Activated CD4-positive, alpha-beta memory T cell treated with anti-CD3 and anti-CD28 coated beads for 36 hours (primary cell): ENCODE results near the gene PAX1. TPM values are rescaled to one million over a fixed set of nuclear protein-coding genes. Genes with fewer than 3 reads are reported as not detected.

Source experiments
- CTCF ChIA-PET: fragments of 350-600 bp; sonication (Branson Sonifier 250); formaldehyde crosslinking; loops from one replicate; lab custom pipeline; 2021; ENCODE audit warnings: antibody characterized with exemption, inconsistent platforms; lab: Charles Lee
- POLR2A ChIA-PET: fragments of 350-600 bp; sonication (Branson Sonifier 250); formaldehyde crosslinking; loops from one replicate; lab custom pipeline; 2021; ENCODE audit warnings: antibody characterized with exemption; lab: Charles Lee
- DNase-seq: peaks from one replicate; pipeline ENCODE4 v3.0.0-alpha.2; 2020
- H3K27ac Mint-ChIP-seq: one replicate; pipeline ENCODE4 v1.8.0; 2021; ENCODE audit warnings: mixed read lengths
- H3K27me3 Mint-ChIP-seq: one replicate; pipeline ENCODE4 v1.8.0; 2021; ENCODE audit warnings: mixed read lengths
- H3K36me3 Mint-ChIP-seq: one replicate; pipeline ENCODE4 v1.8.0; 2021; ENCODE audit warnings: mixed read lengths
- H3K4me1 Mint-ChIP-seq: one replicate; pipeline ENCODE4 v1.8.0; 2021; ENCODE audit warnings: low read depth, mixed read lengths
- H3K4me3 Mint-ChIP-seq: one replicate; pipeline ENCODE4 v1.8.0; 2021; ENCODE audit warnings: mild to moderate bottlenecking, mixed read lengths
- H3K9me3 Mint-ChIP-seq: one replicate; pipeline ENCODE4 v1.8.0; 2021; ENCODE audit warnings: mixed read lengths
- intact Hi-C: fragments of 100-400 bp; cut with micrococcal nuclease; formaldehyde crosslinking; loops from one replicate; pipeline ENCODE4 v1.15.1; 2023
- total RNA-seq, 2 experiments: library from RNA; stranded (reverse); gene quantifications; one replicate each; pipeline ENCODE4 v1.2.3, GENCODE V29; 2021

PAX1 gene
- total RNA-seq, 2 experiments from 2014 or later = not detected

DNA sequence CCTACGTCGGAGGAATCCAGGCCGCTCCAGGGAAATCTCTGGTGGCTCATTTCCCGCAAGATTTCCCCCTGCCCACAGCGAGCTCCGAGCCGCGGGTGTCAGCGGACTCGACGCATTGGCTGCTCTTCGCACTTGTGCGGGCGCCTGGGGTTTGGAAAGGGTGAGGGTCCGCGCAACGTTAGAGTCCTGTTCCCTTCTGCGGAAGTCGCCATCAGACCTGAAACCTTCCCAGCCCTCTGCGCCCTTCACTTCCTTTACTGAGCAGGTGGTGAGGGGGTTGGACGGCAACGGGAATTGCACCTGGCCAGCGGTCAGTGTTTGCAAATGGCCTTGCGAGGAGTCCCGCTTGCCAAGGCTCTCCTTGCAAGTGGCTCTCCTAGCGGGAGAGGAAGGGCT, 8.4 kb downstream of the PAX1 start:
- Mint-ChIP-seq H3K36me3 (no peaks in the 10 kb centered on the region), H3K9me3 (no peaks in the 10 kb centered on the region), H3K4me1 (no peaks in the 10 kb centered on the region), H3K4me3 (no peak overlapping the region), H3K27ac (no peak overlapping the region), H3K27me3 (peaks cover 63% of the 10 kb centered on the region)
- CTCF ChIA-PET = no interaction called here
- DNase-seq = no peak
- POLR2A ChIA-PET = no interaction called here
- intact Hi-C loops = no loop called here

DNA sequence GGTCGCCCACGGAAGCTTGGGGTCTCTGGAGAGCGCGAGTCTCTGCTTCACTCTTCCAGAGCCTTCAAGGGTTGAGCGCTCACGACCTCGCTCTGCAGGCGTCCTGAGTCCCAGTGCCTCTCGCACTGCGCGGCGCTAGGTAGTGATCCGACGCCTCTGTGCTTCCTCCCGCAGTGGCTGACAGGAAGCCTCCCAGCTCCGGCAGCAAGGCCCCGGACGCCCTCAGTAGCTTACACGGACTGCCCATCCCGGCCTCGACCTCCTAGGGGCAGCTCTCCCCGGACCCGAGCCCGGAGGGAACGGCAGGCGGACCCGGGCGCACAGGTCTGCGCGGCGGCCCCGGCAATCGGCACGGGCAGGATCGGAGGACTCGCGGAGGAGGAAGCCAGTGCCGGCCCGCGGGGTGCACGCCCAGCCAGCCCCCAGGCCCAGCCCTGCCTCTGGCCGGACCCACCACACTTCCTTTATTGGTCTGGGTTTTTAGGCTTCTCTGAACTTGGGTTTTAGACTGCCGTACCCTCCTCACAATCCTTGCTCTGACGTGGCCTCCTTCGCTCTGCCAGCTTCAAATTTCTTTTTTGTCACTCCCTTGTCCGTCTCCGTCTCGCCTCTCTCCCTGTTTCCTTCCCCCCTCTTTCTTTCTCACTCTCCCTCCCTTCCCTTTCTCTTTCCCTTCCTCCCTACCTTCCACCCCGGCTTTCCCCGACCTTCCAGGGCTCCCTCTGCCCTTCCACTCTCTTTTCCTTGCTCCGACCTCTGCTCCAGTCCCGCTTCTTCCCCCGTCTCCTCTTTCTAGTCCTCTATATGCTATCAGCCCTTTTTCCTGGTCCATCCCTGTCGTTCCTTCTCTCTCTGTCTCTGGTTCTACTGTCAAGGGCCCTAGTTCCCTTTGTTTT, 9.1 kb downstream of the PAX1 start:
- CTCF ChIA-PET = no interaction called here
- H3K36me3 Mint-ChIP-seq = no peaks in the 10 kb centered on the region

DNA sequence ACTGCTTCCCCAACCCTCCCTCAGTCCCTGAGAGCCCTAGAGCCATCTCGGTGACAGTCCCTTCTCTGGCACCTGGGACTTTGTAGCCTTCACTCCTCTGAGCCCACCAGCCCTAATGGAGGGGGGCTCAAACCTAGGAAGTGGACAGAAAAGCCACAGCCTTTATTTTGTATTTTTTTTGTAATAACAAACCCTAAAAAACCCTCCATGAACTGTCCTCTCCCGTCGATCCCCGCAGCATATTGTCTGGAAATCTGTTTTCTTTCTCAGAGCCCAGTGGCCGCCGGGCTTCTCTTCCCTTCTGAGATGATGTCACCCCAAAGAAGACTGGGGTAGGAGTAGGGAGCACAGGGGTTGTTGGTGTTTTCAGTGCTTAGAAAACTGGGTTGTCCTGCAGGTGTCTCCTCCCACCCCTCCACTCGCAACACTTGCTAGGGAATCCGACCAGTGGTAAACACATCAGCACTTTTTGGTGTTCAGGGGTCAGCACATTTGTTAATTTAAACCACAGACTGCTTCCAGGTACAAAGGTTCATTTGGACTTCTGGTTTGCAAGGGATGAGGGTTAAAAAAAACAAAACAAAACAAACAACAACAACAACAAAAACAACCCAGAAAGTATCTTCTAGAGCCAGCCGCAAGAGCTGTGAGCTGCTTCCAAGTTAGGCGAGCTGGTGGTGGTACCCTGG, 9.9 kb downstream of the PAX1 start:
- POLR2A ChIA-PET = no interaction called here
- Mint-ChIP-seq H3K27me3 (peaks cover 52% of the 10 kb centered on the region), H3K4me3 (no peak overlapping the region), H3K4me1 (no peaks in the 10 kb centered on the region), H3K27ac (no peak overlapping the region), H3K36me3 (no peaks in the 10 kb centered on the region), H3K9me3 (no peaks in the 10 kb centered on the region)
- intact Hi-C loops = no loop called here
- CTCF ChIA-PET = interaction anchor here (1.0 kb wide), 1 partner anchor 11 kb away, joined by 4 read pairs; no protein-coding TSS in a partner anchor
- no peak for DNase-seq

More for the DNA sequence above, 9.1 kb downstream of the PAX1 start:
- Mint-ChIP-seq H3K27me3 (peaks cover 58% of the 10 kb centered on the region), H3K4me1 (no peaks in the 10 kb centered on the region), H3K27ac (no peak overlapping the region), H3K4me3 (no peak overlapping the region), H3K9me3 (no peaks in the 10 kb centered on the region)
- intact Hi-C loops = no loop called here
- POLR2A ChIA-PET = no interaction called here
- DNase-seq = no peak

DNA sequence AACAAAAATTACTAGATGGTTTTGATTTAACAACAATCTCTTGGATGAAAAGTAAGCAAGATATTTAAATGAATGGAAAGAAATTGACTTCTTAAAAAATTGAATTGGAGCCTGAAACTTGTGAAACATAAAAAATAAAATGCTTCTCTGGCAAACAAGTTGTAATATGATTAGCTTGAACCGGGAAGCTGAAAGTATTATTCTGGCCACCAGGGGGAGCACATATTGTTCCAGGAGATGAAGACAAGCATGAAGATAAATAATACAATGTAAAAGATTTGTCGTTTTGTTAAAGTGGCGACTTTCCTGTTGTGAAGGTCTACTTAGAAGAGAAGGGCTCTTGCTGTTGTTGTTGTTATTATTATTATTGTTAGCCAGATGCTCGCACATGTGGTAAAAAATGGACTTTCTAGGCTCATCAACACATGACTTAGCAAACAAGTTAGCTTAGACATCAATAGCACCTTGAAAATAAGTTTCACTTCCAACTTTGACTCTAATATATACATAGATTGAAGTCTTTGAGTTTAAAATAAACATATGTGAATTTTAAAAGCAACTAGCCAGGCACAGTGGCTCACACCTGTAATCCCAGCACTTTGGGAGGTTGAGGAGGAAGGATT, 14.2 kb downstream of the PAX1 start:
- intact Hi-C loops = no loop called here
- POLR2A ChIA-PET = no interaction called here
- no peak overlapping the region for H3K27ac Mint-ChIP-seq

DNA sequence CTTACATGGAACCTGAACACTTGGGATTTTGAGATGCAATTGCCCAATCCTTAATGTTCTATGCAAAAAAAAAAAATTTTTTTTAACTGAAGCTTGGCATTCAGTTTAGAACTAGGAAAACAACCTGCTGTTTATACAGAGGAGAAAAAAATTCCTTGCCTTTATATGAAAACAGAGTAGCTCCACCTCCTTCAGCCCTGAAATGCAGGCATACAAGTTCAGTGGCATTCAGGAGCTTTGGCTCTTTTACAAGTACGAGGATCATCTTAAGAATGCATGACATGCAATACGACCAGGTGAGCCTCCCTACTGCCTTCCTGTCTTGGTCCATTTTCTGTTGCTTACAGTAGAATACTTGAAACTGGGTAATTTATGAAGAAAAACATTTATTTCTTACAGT, 20.4 kb downstream of the PAX1 start:
- no peak overlapping the region for H3K4me3 Mint-ChIP-seq
- DNase-seq = no peak
- H3K4me1 Mint-ChIP-seq = no peaks in the 10 kb centered on the region
- ChIA-PET POLR2A (no interaction called here), CTCF (interaction anchor here (0.9 kb wide), 1 partner anchor 10 kb away, joined by 4 read pairs; no protein-coding TSS in a partner anchor)
- H3K36me3 Mint-ChIP-seq = no peaks in the 10 kb centered on the region
- no peak overlapping the region for H3K27ac Mint-ChIP-seq
- no peaks in the 10 kb centered on the region for H3K27me3 Mint-ChIP-seq
- no peaks in the 10 kb centered on the region for H3K9me3 Mint-ChIP-seq
- intact Hi-C loops = no loop called here

More for the DNA sequence above, 14.2 kb downstream of the PAX1 start:
- H3K27me3 Mint-ChIP-seq = peaks cover 31% of the 10 kb centered on the region
- no peaks in the 10 kb centered on the region for H3K36me3 Mint-ChIP-seq
- CTCF ChIA-PET = interaction anchor here (0.6 to 2.3 kb wide), 20 partner anchors 9 to 868 kb away, joined by 3 to 18 read pairs (median 4); no protein-coding TSS in a partner anchor
- H3K4me3 Mint-ChIP-seq = no peak overlapping the region
- H3K4me1 Mint-ChIP-seq = no peaks in the 10 kb centered on the region
- peak; percentile 43 for DNase-seq
- H3K9me3 Mint-ChIP-seq = no peaks in the 10 kb centered on the region

DNA sequence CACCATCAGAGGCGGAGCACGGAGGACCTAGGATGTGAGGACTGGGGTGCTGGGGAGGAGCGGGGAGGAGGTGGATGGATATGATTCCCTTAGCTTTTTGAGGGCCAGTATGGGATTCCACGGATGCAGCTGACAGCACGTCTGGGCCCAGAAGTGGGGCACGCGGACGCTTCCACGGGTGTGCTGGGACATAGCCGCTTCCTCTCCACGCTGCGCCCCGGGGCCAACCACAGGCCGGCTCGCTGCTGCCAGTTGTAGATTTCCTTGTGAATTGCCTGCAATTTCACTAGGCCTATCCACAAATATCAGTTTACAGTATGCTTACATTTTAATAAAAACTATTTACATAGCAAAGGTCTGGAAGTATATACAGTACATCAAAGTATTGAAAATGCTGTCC, 23.9 kb downstream of the PAX1 start:
- no peaks in the 10 kb centered on the region for H3K4me1 Mint-ChIP-seq
- CTCF ChIA-PET = no interaction called here
- POLR2A ChIA-PET = no interaction called here
- intact Hi-C loops = no loop called here
- no peak overlapping the region for H3K4me3 Mint-ChIP-seq
- no peaks in the 10 kb centered on the region for H3K9me3 Mint-ChIP-seq
- no peak overlapping the region for H3K27ac Mint-ChIP-seq
- no peak for DNase-seq
- H3K36me3 Mint-ChIP-seq = no peaks in the 10 kb centered on the region
- H3K27me3 Mint-ChIP-seq = no peaks in the 10 kb centered on the region

DNA sequence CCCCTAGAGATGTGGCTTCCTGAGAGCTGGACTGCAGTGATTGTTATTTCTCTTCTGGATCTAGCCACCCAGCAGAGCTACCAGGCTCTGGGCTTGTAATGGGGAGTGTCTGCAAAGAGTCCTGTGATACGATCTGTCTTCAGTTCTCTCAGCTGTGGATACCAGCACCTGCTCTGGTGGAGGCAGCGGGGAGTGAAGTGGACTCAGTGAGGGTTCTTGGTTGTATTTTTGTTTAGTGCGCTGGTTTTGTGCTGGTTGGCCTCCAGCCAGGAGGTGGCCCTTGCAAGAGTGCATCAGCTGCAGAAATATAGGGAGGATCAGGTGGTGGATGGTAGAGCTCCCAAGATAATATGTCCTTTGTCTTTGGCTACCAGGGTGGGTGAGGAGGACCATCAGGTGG, 33.7 kb downstream of the PAX1 start:
- CTCF ChIA-PET = no interaction called here
- H3K9me3 Mint-ChIP-seq = peaks cover 2% of the 10 kb centered on the region
- intact Hi-C loops = no loop called here
- no peak for DNase-seq
- no peaks in the 10 kb centered on the region for H3K27me3 Mint-ChIP-seq
- no peak overlapping the region for H3K27ac Mint-ChIP-seq
- POLR2A ChIA-PET = no interaction called here
- H3K4me1 Mint-ChIP-seq = no peaks in the 10 kb centered on the region
- no peak overlapping the region for H3K4me3 Mint-ChIP-seq
- H3K36me3 Mint-ChIP-seq = no peaks in the 10 kb centered on the region

DNA sequence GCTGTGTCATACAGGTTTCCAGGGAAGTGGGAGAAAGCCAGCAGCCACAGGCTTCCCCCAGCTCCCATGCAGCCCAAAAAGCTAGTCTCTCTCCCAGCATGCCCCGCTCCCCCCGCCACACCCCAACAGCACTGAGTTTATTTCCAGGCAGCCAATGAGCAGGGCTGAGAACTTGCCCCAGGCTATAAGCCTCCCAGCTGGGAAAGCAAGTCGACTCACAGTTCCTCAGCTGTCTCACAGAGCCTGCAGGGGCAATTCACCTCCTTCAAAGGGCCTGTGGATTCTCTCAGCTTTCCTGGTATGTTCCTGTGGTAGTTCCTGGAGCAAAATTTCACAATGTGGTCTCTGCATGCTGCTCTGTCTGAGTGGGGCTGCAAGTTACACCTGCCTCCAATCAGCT, 34.2 kb downstream of the PAX1 start:
- intact Hi-C loops = no loop called here
- H3K36me3 Mint-ChIP-seq = no peaks in the 10 kb centered on the region

DNA sequence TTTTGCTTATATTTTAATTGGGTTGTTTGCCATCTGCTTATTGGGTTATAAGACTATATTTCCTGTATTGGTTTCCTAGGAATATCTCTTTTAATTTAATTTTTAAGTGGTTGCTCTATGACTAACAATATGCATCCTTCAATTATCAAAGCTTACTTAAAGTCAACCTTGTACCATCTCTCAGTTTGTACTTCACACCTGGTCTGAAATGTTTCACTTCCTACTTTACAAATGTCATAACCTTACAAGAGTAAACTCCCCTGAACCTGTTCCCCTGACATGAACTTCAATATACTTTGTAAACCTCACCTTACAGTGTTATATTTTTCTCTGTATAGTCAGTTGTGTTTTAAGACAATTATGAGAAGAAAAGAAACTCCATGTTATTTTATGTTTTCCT, 35.8 kb downstream of the PAX1 start:
- CTCF ChIA-PET = no interaction called here
- Mint-ChIP-seq H3K9me3 (peaks cover 3% of the 10 kb centered on the region), H3K36me3 (no peaks in the 10 kb centered on the region), H3K27ac (no peak overlapping the region), H3K4me1 (no peaks in the 10 kb centered on the region), H3K4me3 (no peak overlapping the region), H3K27me3 (no peaks in the 10 kb centered on the region)
- intact Hi-C loops = no loop called here
- DNase-seq = no peak
- POLR2A ChIA-PET = no interaction called here

More for the DNA sequence above, 34.2 kb downstream of the PAX1 start:
- CTCF ChIA-PET = no interaction called here
- POLR2A ChIA-PET = no interaction called here
- peaks cover 2% of the 10 kb centered on the region for H3K9me3 Mint-ChIP-seq
- H3K4me3 Mint-ChIP-seq = no peak overlapping the region
- H3K27me3 Mint-ChIP-seq = no peaks in the 10 kb centered on the region
- no peak for DNase-seq
- H3K4me1 Mint-ChIP-seq = no peaks in the 10 kb centered on the region
- H3K27ac Mint-ChIP-seq = no peak overlapping the region

DNA sequence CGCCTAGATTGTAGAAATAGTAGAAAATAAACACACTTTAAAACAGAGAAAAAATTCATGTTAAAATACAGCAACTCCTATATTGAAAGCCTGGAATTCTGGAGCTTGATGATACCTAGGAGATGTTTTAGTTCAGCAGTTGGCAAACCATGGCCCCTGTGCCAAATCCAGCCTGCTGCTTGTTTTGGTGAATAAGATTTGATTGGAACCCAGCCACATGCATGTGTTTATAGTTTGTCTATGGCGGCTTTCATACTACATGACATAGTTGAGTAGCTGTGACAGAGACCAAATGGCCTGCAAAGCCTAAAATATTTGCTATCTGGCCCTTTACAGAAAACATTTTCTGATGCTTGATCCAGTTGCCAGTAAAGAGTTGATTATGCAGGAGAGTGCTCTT, 57.2 kb downstream of the PAX1 start:
- intact Hi-C loops = no loop called here
- POLR2A ChIA-PET = no interaction called here
- Mint-ChIP-seq H3K27me3 (no peaks in the 10 kb centered on the region), H3K36me3 (no peaks in the 10 kb centered on the region), H3K9me3 (peaks cover 4% of the 10 kb centered on the region), H3K4me3 (no peak overlapping the region), H3K27ac (no peak overlapping the region), H3K4me1 (no peaks in the 10 kb centered on the region)
- DNase-seq = no peak
- CTCF ChIA-PET = interaction anchor here (1.6 kb wide), 1 partner anchor 43 kb away, joined by 7 read pairs; no protein-coding TSS in a partner anchor

DNA sequence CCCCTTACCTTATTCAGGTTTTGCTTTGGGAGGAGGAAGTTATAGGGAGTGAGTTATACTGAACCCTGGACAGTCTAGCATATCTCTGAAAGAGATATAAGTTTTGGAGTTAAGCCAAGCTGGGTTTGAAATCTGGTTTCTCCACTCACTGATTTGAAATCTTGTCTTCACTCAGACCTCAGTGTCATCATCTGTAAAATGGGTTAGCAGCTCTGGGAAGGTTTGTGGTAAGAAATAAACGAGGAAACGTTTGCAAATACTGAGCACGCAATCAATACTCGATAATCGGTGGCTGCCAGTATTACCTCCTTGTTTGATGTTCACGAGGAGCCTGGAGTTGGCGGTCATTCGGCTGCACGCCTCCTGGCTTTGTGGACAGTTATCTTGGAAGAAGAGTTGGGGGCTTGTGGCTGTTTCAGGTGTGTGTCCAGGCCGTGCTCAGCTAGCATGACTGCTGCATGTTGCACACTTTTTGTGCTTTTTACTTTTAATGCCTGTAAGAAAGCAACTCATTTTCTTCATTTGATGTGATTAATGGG, 61.8 kb downstream of the PAX1 start:
- H3K36me3 Mint-ChIP-seq = no peaks in the 10 kb centered on the region
- ChIA-PET CTCF (interaction anchor here (0.7 kb wide), 1 partner anchor 13 kb away, joined by 3 read pairs; no protein-coding TSS in a partner anchor), POLR2A (no interaction called here)
- H3K27me3 Mint-ChIP-seq = peaks cover 3% of the 10 kb centered on the region
- no peaks in the 10 kb centered on the region for H3K9me3 Mint-ChIP-seq
- H3K27ac Mint-ChIP-seq = no peak overlapping the region
- no peaks in the 10 kb centered on the region for H3K4me1 Mint-ChIP-seq
- no peak overlapping the region for H3K4me3 Mint-ChIP-seq
- intact Hi-C loops = no loop called here
- DNase-seq = no peak

DNA sequence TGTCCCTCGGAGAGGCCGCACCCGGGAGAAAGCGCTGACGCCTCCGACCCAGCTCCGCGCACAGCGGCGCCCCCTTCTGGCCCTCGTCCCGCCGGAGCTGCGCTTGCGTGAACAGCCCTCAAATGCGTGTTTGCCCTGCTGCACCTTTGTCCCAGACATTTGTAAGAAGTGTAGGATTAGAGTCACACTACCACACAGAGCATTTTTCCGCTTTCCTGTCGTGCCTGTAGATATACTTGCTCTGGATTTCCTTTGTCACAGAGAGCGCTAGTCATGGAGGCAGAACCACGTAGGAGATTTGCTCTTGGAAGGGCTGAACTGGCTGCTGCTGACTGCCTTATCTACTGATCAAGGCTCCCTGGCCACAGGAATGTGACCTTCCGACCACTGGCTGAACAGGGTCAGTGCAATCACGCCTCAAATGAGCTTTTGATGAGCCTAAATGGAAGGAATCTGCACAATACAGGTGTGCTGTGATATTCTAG, 62.3 kb downstream of the PAX1 start:
- Mint-ChIP-seq H3K27ac (no peak overlapping the region), H3K4me1 (no peaks in the 10 kb centered on the region), H3K4me3 (no peak overlapping the region), H3K36me3 (no peaks in the 10 kb centered on the region), H3K27me3 (peaks cover 3% of the 10 kb centered on the region), H3K9me3 (no peaks in the 10 kb centered on the region)
- ChIA-PET CTCF (interaction anchor here (0.7 kb wide), 1 partner anchor 14 kb away, joined by 3 read pairs; no protein-coding TSS in a partner anchor), POLR2A (no interaction called here)
- intact Hi-C loops = no loop called here
- DNase-seq = peak; percentile 9
